Left ventricle myocardium inferior (tissue), 1 donor: ENCODE measurements around the gene NAT9. TPM values are rescaled to one million over a fixed set of nuclear protein-coding genes. Genes with fewer than 3 reads are reported as not detected.

Source experiments
- DNase-seq: peaks from one replicate; pipeline ENCODE4 v3.0.0-alpha.2; 2020
- H3K27ac ChIP-seq: fragments of 200-600 bp; replicated peaks from 2 replicates; pipeline ENCODE4 v1.8.0; 2021
- H3K27me3 ChIP-seq: fragments of 200-600 bp; 2 replicates; pipeline ENCODE4 v1.8.0; 2021; ENCODE audit warnings: low read depth
- H3K36me3 ChIP-seq: fragments of 200-600 bp; 2 replicates; pipeline ENCODE4 v1.8.0; 2021
- H3K4me1 ChIP-seq: fragments of 200-600 bp; 2 replicates; pipeline ENCODE4 v1.8.0; 2021
- H3K4me3 ChIP-seq: fragments of 200-600 bp; 2 replicates; pipeline ENCODE4 v1.8.0; 2021; ENCODE audit warnings: mild to moderate bottlenecking, moderate library complexity
- H3K9me3 ChIP-seq: fragments of 200-600 bp; replicated peaks from 2 replicates; pipeline ENCODE4 v1.8.0; 2021
- CTCF ChIP-seq: fragments of 200-600 bp; IDR thresholded peaks from 2 replicates; pipeline ENCODE4 v1.8.0; 2021; ENCODE audit warnings: antibody characterized with exemption, mild to moderate bottlenecking, borderline replicate concordance
- intact Hi-C: fragments of 100-400 bp; cut with micrococcal nuclease; formaldehyde crosslinking; loops from one replicate; pipeline ENCODE4 v1.11.0; 2022
- total RNA-seq: library from RNA; stranded (reverse); fragmentation: NEBNext Ultra II Directional; extraction: Animal tissue kit (Norgen Biotek cat#: 25700); gene quantifications from one replicate; pipeline ENCODE4 v1.2.1, GENCODE V29; 2021
- donor health status: DM: no; HTN: yes; CAD: no; lungs with severe emphysema.

NAT9 gene
- total RNA-seq, 1 donor from 2014 or later, result 18.6 TPM

- Histone ChIP-seq H3K27ac (no peak overlapping the region), H3K9me3 (no peaks in the 10 kb centered on the region), H3K4me1 (peaks cover 45% of the 10 kb centered on the region), H3K27me3 (no peaks in the 10 kb centered on the region), H3K36me3 (peaks cover 16% of the 10 kb centered on the region), H3K4me3 (no peak overlapping the region)
- no peak for TF ChIP-seq CTCF
- intact Hi-C loops, result no loop called here
- no peak for DNase-seq
These were observed 39.6 kb upstream of the NAT9 start for GRCh38 chr17:74815550-74816370.

GRCh38 chr17:74815067-74815466, 38.9 kb upstream of the NAT9 start:
- Histone ChIP-seq H3K27me3 (no peaks in the 10 kb centered on the region), H3K9me3 (no peaks in the 10 kb centered on the region), H3K36me3 (peaks cover 13% of the 10 kb centered on the region), H3K27ac (no peak overlapping the region), H3K4me3 (no peak overlapping the region), H3K4me1 (peaks cover 48% of the 10 kb centered on the region)
- no peak for TF ChIP-seq CTCF
- intact Hi-C loops, result no loop called here
- DNase-seq, result no peak

GRCh38 chr17:74814453-74814852, 38.3 kb upstream of the NAT9 start:
- no peaks in the 10 kb centered on the region for H3K9me3 ChIP-seq
- no peaks in the 10 kb centered on the region for H3K27me3 ChIP-seq
- intact Hi-C loops, result no loop called here
- H3K4me3 ChIP-seq, result no peak overlapping the region
- peaks cover 48% of the 10 kb centered on the region for H3K4me1 ChIP-seq
- no peak for DNase-seq
- H3K36me3 ChIP-seq, result peaks cover 9% of the 10 kb centered on the region
- no peak for TF ChIP-seq CTCF
- no peak overlapping the region for H3K27ac ChIP-seq

GRCh38 chr17:74812109-74813009, 36.2 kb upstream of the NAT9 start:
- peaks cover 4% of the 10 kb centered on the region for H3K36me3 ChIP-seq
- intact Hi-C loops, result no loop called here
- H3K4me3 ChIP-seq, result peak overlapping the region; percentile 61

More at GRCh38 chr17:74812109-74813009, 36.2 kb upstream of the NAT9 start:
- no peaks in the 10 kb centered on the region for H3K9me3 ChIP-seq
- no peaks in the 10 kb centered on the region for H3K27me3 ChIP-seq
- H3K27ac ChIP-seq, result peak overlapping the region; percentile 75
- no peak for TF ChIP-seq CTCF
- peak; percentile 46 for DNase-seq
- peaks cover 48% of the 10 kb centered on the region for H3K4me1 ChIP-seq
